Dendritic cell treated with granulocyte-macrophage colony-stimulating factor and Interleukin-4, amounts not matched to agents 40 ng/mL and 50 ng/mL, for 4 days (primary cell): Measurements from ENCODE around the gene AP4S1.

Experiments
- H3K27ac Mint-ChIP-seq: one replicate; pipeline ENCODE4 v1.8.0; 2022; ENCODE audit warnings: mild to moderate bottlenecking, mixed read lengths
- H3K27me3 Mint-ChIP-seq: one replicate; pipeline ENCODE4 v1.8.0; 2022; ENCODE audit warnings: mild to moderate bottlenecking, mixed read lengths
- H3K36me3 Mint-ChIP-seq: one replicate; pipeline ENCODE4 v1.8.0; 2022; ENCODE audit warnings: low read depth, mixed read lengths
- H3K4me1 Mint-ChIP-seq: one replicate; pipeline ENCODE4 v1.8.0; 2022; ENCODE audit warnings: low read depth, mixed read lengths
- H3K4me3 Mint-ChIP-seq: one replicate; pipeline ENCODE4 v1.8.0; 2022; ENCODE audit warnings: mild to moderate bottlenecking, moderate library complexity, mixed read lengths
- H3K9me3 Mint-ChIP-seq: one replicate; pipeline ENCODE4 v1.8.0; 2022; ENCODE audit warnings: mixed read lengths
- intact Hi-C: fragments of 100-400 bp; cut with micrococcal nuclease; formaldehyde crosslinking; loops from one replicate; pipeline ENCODE4 v1.15.0; 2022

Gene AP4S1

DNA sequence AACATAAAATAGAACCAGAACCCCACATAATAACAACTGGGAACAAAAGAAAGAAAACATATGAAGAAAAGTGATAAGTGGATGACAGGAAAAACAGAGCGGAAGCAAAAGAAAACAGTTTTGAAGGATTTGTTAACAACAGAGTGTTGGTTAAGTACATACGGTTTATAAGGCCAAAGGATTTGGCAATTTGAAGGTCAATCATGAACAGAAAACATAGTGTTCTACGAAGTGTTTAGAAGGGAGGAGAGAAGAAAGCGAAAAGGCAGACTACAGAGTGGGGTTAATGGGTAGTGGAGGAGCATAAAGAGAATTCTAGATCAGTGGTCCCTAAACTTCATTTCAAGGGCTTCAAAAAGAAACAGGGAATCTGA is 3.9 kb upstream of the AP4S1 start:
- no peaks in the 10 kb centered on the region for H3K27me3 Mint-ChIP-seq
- H3K36me3 Mint-ChIP-seq, result peaks cover 43% of the 10 kb centered on the region
- H3K4me1 Mint-ChIP-seq, result peaks cover 37% of the 10 kb centered on the region
- no peaks in the 10 kb centered on the region for H3K9me3 Mint-ChIP-seq
- no peak overlapping the region for H3K27ac Mint-ChIP-seq
- no peak overlapping the region for H3K4me3 Mint-ChIP-seq
- intact Hi-C loops, result loop anchor here (5.0 kb wide), 1 partner anchor 61 kb away; no protein-coding TSS in a partner anchor

GRCh38 chr14:31022386-31022785 is 3.1 kb upstream of the AP4S1 start:
- Mint-ChIP-seq H3K27ac (no peak overlapping the region), H3K36me3 (peaks cover 48% of the 10 kb centered on the region), H3K4me1 (peaks cover 37% of the 10 kb centered on the region), H3K9me3 (no peaks in the 10 kb centered on the region), H3K27me3 (no peaks in the 10 kb centered on the region), H3K4me3 (no peak overlapping the region)
- intact Hi-C loops, result loop anchor here (5.0 kb wide), 1 partner anchor 60 kb away; no protein-coding TSS in a partner anchor

- no peak overlapping the region for H3K4me3 Mint-ChIP-seq
- H3K27me3 Mint-ChIP-seq, result no peaks in the 10 kb centered on the region
- no peak overlapping the region for H3K27ac Mint-ChIP-seq
- intact Hi-C loops, result loop anchor here (5.0 kb wide), 1 partner anchor 58 kb away; no protein-coding TSS in a partner anchor
- H3K9me3 Mint-ChIP-seq, result no peaks in the 10 kb centered on the region
- H3K4me1 Mint-ChIP-seq, result peaks cover 42% of the 10 kb centered on the region
- peaks cover 39% of the 10 kb centered on the region for H3K36me3 Mint-ChIP-seq
Observed at GRCh38 chr14:31024010-31024480, 1.4 kb upstream of the AP4S1 start.

DNA sequence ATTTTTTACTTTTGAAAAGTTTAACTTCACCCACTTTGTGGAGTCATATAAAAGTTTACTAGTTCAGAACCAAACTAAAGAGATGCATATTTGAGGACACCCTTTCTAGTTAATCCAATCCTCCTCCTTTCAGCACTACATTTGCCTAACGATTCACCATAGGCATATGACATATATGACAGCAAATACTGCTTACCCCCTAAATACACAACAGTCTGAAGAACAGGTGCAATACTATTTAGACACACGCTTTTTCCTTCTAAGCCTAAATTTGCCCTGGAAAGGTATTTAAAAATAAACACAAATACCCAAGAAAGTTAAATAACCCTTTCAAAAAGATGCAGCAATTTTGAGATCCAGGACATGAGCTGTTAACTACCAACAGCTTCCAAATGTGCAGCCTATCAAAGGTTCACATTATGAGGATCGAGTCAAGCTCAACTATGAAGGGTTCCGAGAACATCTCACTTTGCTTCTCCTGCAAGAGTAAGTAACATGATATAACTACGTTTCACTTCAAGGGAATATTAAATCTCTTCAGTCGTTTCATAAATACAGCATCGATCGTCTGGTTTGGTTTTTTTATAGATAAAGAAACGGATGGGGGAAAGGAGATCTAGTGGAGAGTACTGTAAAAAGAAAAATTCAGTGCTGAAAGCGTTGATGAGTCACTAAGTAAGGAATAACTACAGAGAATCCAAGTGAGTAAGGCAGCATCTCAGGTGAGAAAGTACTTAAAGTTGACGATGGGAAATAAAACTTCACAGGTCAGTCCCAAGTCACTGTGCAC is 677 bp upstream of the AP4S1 start:
- intact Hi-C loops, result loop anchor here (5.0 kb wide), 3 partner anchors 43 to 173 kb away; no protein-coding TSS in a partner anchor
- Mint-ChIP-seq H3K27me3 (no peaks in the 10 kb centered on the region), H3K9me3 (no peaks in the 10 kb centered on the region), H3K4me3 (peak overlapping the region; percentile 94), H3K36me3 (peaks cover 39% of the 10 kb centered on the region), H3K4me1 (peaks cover 48% of the 10 kb centered on the region), H3K27ac (peak overlapping the region; percentile 98)

DNA sequence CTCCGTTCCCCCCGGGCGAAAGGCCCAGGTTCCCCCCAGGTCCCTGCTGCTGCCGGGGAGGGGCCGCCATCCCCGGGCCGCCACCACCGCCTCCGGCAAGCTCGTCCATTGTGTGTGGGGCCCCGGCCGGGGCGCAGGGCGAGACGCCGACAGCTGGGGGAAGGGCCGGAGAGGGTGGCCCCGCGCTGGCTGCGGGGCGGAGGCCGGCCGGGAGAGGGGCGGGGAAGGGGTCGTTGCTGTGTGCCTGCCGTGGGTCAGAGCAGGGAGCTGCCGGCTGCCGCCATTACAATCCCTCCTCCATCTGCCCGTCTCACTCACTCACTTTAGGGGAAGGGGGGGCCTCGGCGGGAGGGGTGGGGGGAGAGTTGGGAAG is 614 bp downstream of the AP4S1 start, which contains the start of gene STRN3:
Gene STRN3 (minus strand): TSS at position 303 of the 373 bp plus-strand sequence. CDS start 194 bp downstream, at position 109.
- no peaks in the 10 kb centered on the region for H3K27me3 Mint-ChIP-seq
- H3K4me1 Mint-ChIP-seq, result peaks cover 41% of the 10 kb centered on the region
- H3K36me3 Mint-ChIP-seq, result peaks cover 28% of the 10 kb centered on the region
- no peaks in the 10 kb centered on the region for H3K9me3 Mint-ChIP-seq
- peak within 1 kb of the TSS; percentile 98 for H3K27ac Mint-ChIP-seq
- intact Hi-C loops, result loop anchor here (5.0 kb wide), 2 partner anchors 41 to 171 kb away; no protein-coding TSS in a partner anchor
- peak within 1 kb of the TSS; percentile 94 for H3K4me3 Mint-ChIP-seq

DNA sequence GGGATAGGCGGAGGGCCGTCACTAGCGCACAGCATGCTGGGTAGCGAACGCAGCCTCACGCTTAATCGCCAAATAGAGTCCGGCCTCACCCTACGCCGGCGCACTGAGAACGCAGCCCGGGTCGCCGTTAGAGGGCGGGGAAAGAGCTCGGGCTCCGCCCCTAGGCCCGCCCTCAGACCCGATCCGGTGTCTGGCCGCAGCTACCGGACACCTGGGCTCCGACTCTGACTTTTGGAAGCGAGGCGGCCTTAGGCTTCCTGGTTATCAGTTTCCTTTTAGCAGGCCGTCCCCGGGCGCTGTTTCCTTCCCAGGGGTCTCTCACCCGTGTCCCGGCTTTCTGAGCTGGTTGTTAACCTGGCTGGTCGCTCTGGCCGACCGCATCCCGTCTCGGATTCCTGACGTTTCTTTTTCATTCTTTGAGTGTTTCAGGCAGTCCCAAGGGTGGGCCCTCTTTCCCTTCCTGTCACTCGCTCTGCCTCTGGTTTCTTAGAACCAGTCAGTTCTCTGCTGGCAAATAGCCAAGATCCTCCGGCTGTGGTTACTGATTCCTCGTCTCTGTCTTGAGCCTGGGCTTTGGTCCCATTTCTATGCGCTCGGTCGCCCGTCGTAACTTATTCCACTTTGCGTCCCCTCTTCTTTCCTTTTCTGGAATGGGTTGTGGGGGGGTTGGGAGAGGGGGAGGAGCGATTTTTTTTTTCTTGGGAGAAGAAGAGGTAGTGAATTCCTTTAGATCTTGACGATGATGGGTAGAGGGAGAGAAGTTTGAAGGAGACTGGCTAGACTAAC is 1.2 kb downstream of the AP4S1 start:
- Mint-ChIP-seq H3K4me1 (peaks cover 41% of the 10 kb centered on the region), H3K4me3 (peak overlapping the region; percentile 94), H3K9me3 (no peaks in the 10 kb centered on the region), H3K27ac (peak overlapping the region; percentile 98), H3K36me3 (peaks cover 22% of the 10 kb centered on the region), H3K27me3 (no peaks in the 10 kb centered on the region)
- intact Hi-C loops, result loop anchor here (5.0 kb wide), 2 partner anchors 41 to 171 kb away; no protein-coding TSS in a partner anchor

- no peak overlapping the region for H3K4me3 Mint-ChIP-seq
- H3K9me3 Mint-ChIP-seq, result no peaks in the 10 kb centered on the region
- H3K27me3 Mint-ChIP-seq, result no peaks in the 10 kb centered on the region
- H3K27ac Mint-ChIP-seq, result no peak overlapping the region
- intact Hi-C loops, result loop anchor here (5.0 kb wide), 2 partner anchors 39 to 169 kb away; no protein-coding TSS in a partner anchor
- peaks cover 18% of the 10 kb centered on the region for H3K36me3 Mint-ChIP-seq
- peaks cover 41% of the 10 kb centered on the region for H3K4me1 Mint-ChIP-seq
Observed at GRCh38 chr14:31027847-31028246, 2.4 kb downstream of the AP4S1 start.

- intact Hi-C loops, result loop anchor here (5.0 kb wide), 2 partner anchors 38 to 168 kb away; no protein-coding TSS in a partner anchor
- H3K9me3 Mint-ChIP-seq, result no peaks in the 10 kb centered on the region
- peaks cover 33% of the 10 kb centered on the region for H3K4me1 Mint-ChIP-seq
- no peaks in the 10 kb centered on the region for H3K27me3 Mint-ChIP-seq
- no peak overlapping the region for H3K4me3 Mint-ChIP-seq
- peaks cover 18% of the 10 kb centered on the region for H3K36me3 Mint-ChIP-seq
- H3K27ac Mint-ChIP-seq, result peak overlapping the region; percentile 46
Observed at GRCh38 chr14:31029016-31029970, 3.8 kb downstream of the AP4S1 start.

- peaks cover 23% of the 10 kb centered on the region for H3K4me1 Mint-ChIP-seq
- no peak overlapping the region for H3K4me3 Mint-ChIP-seq
- no peaks in the 10 kb centered on the region for H3K27me3 Mint-ChIP-seq
- H3K9me3 Mint-ChIP-seq, result no peaks in the 10 kb centered on the region
- intact Hi-C loops, result no loop called here
- no peak overlapping the region for H3K27ac Mint-ChIP-seq
- peaks cover 11% of the 10 kb centered on the region for H3K36me3 Mint-ChIP-seq
Observed at GRCh38 chr14:31030469-31030868, 5.0 kb downstream of the AP4S1 start.

GRCh38 chr14:31036552-31036951 is 11.1 kb downstream of the AP4S1 start:
- Mint-ChIP-seq H3K4me1 (peaks cover 4% of the 10 kb centered on the region), H3K27me3 (no peaks in the 10 kb centered on the region), H3K9me3 (no peaks in the 10 kb centered on the region), H3K4me3 (no peak overlapping the region), H3K36me3 (peaks cover 6% of the 10 kb centered on the region), H3K27ac (no peak overlapping the region)
- intact Hi-C loops, result no loop called here

DNA sequence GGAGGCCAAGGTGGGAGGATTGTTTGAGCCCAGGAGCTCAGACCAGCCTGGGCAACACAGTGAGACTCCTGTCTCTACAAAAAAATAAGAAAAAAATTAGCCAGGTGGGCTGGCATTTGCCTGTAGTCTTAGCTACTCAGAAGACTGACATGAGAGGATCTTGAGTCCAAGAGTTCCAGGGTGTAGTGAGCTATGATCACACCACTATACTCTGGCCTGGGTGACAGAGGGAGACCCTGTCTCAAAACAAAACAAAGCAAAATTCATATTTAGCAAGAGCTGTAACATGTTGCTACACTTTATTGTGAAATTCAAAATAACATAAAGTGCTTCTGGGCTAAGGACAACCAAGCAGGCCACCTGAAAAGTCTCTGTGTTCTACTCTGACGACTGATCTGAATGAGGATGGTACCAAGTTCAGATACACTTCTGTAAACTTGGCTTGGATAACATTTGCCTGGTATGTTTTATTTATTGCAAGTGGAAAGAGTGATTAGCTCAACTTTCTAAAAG is 12.3 kb downstream of the AP4S1 start:
- peaks cover 6% of the 10 kb centered on the region for H3K36me3 Mint-ChIP-seq
- H3K4me1 Mint-ChIP-seq, result no peaks in the 10 kb centered on the region
- intact Hi-C loops, result no loop called here
- H3K27ac Mint-ChIP-seq, result no peak overlapping the region
- no peaks in the 10 kb centered on the region for H3K9me3 Mint-ChIP-seq
- no peaks in the 10 kb centered on the region for H3K27me3 Mint-ChIP-seq
- H3K4me3 Mint-ChIP-seq, result no peak overlapping the region

DNA sequence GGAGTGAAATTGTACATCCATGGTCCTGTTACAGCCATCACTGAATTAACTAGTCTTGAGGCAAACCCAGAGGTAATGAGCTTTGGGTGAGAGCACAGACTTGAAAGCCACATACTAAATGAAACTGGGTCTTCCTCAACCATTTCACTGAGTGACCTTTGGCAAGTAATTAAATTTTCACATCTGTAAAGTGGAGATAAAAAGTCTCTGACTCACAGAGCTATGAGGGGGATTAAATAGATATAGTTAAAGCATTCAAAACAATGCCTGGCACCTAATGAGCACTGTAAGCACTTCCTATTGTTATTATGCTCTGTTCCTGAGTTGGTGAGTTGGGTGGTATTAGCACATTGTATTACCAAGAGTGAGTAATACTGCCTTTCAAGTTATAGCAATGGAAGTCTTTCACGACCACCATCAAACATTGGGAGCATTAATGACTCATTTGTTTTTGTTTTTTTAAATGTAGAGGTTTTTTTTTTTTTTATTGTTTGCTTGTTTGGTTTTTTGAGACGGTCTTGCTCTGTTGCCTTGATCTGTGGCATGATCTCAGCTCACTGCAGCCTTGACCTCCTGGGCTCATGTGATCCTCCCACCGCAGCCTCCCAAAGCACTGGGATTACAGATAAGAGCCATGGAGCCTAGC is 13.2 kb downstream of the AP4S1 start:
- no peaks in the 10 kb centered on the region for H3K27me3 Mint-ChIP-seq
- no peak overlapping the region for H3K27ac Mint-ChIP-seq
- H3K4me1 Mint-ChIP-seq, result no peaks in the 10 kb centered on the region
- H3K9me3 Mint-ChIP-seq, result no peaks in the 10 kb centered on the region
- no peak overlapping the region for H3K4me3 Mint-ChIP-seq
- H3K36me3 Mint-ChIP-seq, result peaks cover 6% of the 10 kb centered on the region
- intact Hi-C loops, result no loop called here
